ENCODE data around the gene PPP1R9A.

- TF ChIP-seq, protein P1, sequence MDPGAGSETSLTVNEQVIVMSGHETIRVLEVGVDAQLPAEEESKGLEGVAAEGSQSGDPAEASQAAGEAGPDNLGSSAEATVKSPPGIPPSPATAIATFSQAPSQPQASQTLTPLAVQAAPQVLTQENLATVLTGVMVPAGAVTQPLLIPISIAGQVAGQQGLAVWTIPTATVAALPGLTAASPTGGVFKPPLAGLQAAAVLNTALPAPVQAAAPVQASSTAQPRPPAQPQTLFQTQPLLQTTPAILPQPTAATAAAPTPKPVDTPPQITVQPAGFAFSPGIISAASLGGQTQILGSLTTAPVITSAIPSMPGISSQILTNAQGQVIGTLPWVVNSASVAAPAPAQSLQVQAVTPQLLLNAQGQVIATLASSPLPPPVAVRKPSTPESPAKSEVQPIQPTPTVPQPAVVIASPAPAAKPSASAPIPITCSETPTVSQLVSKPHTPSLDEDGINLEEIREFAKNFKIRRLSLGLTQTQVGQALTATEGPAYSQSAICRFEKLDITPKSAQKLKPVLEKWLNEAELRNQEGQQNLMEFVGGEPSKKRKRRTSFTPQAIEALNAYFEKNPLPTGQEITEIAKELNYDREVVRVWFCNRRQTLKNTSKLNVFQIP (CRISPR knock-in tag; IDR thresholded peaks at IDR 0.05; ENCODE audit: borderline replicate concordance, low read depth) = no peak
- no peak for TF ChIP-seq OSR1 (CRISPR knock-in tag; IDR thresholded peaks at IDR 0.05)
These were observed 317.9 kb downstream of the PPP1R9A start for GRCh38 chr7:95225301-95225700.

Data from SK-N-SH treated with all-trans-retinoic acid at 6 μM for 48 hours (cell line).